ENCODE data around the gene NUP210. TPM values are rescaled to one million over a fixed set of nuclear protein-coding genes. Genes with fewer than 3 reads are reported as not detected.

Gene NUP210
- total and polyA plus RNA-seq, 2 experiments from 2014 or later = 13.8 to 73.9 TPM

- TF ChIP-seq ZNF462 (CRISPR knock-in tag; IDR thresholded peaks at IDR 0.05) (no peak), EZH2phosphoT487 (IDR thresholded peaks at IDR 0.05; ENCODE audit: unreplicated experiment) (no peak), CREB1 (CRISPR knock-in tag; IDR thresholded peaks at IDR 0.05; ENCODE audit: low read depth) (no peak), ZNF114 (CRISPR knock-in tag; IDR thresholded peaks at IDR 0.05) (no peak), REST (IDR thresholded peaks at IDR 0.05; ENCODE audit: unreplicated experiment) (no peak), POLR2AphosphoS5 (IDR thresholded peaks at IDR 0.05; ENCODE audit: low read depth) (no peak), JUNB (IDR thresholded peaks at IDR 0.05; ENCODE audit: unreplicated experiment) (no peak), NANOG (IDR thresholded peaks at IDR 0.05; ENCODE audit: borderline replicate concordance) (no peak), CTCF (conservative IDR thresholded peaks at IDR 0.05; ENCODE audit: low read depth in 2 of 2) (no peak)
Observed at GRCh38 chr3:13279532-13279910, 140.6 kb downstream of the NUP210 start (continued).

Measured in GM23338 (cell line).